ENCODE measurements around the gene BORCS6.

BORCS6 gene

GRCh38 chr17:8154608-8155155 lies 35.3 kb downstream of the BORCS6 start:
- no peak for DNase-seq (ENCODE audit: low read depth)

GRCh38 chr17:8153957-8154607 lies 35.9 kb downstream of the BORCS6 start:
- peak; percentile 88 for DNase-seq (ENCODE audit: low read depth)

GRCh38 chr17:8153525-8153956 lies 36.4 kb downstream of the BORCS6 start:
- DNase-seq (ENCODE audit: low read depth): no peak

- DNase-seq (ENCODE audit: low read depth): no peak
Observed at GRCh38 chr17:8153031-8153451, 36.9 kb downstream of the BORCS6 start.

- DNase-seq (ENCODE audit: low read depth): no peak
Observed at GRCh38 chr17:8152112-8152775, 37.7 kb downstream of the BORCS6 start, which contains the start of gene PER1. Gene PER1, minus strand, starts transcription at chr17:8152404. Its CDS starts 1,698 bp downstream, at chr17:8150706.

- DNase-seq (ENCODE audit: low read depth): no peak
Observed at GRCh38 chr17:8151641-8152111, 38.3 kb downstream of the BORCS6 start.

- peak; percentile 73 for DNase-seq (ENCODE audit: low read depth)
Observed at GRCh38 chr17:8151120-8151640, 38.8 kb downstream of the BORCS6 start.

- no peak for DNase-seq (ENCODE audit: low read depth)
Observed at GRCh38 chr17:8150194-8151119, 39.5 kb downstream of the BORCS6 start.

- no peak for DNase-seq (ENCODE audit: low read depth)
Observed at GRCh38 chr17:8149419-8150193, 40.4 kb downstream of the BORCS6 start.

- DNase-seq (ENCODE audit: low read depth): no peak
Observed at GRCh38 chr17:8148560-8148959, 41.4 kb downstream of the BORCS6 start.

- DNase-seq (ENCODE audit: low read depth): no peak
Observed at GRCh38 chr17:8147805-8148404, 42.1 kb downstream of the BORCS6 start.

- DNase-seq (ENCODE audit: low read depth): no peak
Observed at GRCh38 chr17:8147141-8147804, 42.7 kb downstream of the BORCS6 start.

- DNase-seq (ENCODE audit: low read depth): no peak
Observed at GRCh38 chr17:8146381-8147140, 43.4 kb downstream of the BORCS6 start.

- DNase-seq (ENCODE audit: low read depth): no peak
Observed at GRCh38 chr17:8145811-8146210, 44.2 kb downstream of the BORCS6 start.

GRCh38 chr17:8144401-8145231 lies 45.4 kb downstream of the BORCS6 start:
- DNase-seq (ENCODE audit: low read depth): no peak

- DNase-seq (ENCODE audit: low read depth): no peak
Observed at GRCh38 chr17:8143581-8144400, 46.2 kb downstream of the BORCS6 start.

GRCh38 chr17:8142887-8143580 lies 46.9 kb downstream of the BORCS6 start:
- DNase-seq (ENCODE audit: low read depth): no peak

Data from stimulated activated CD8-positive, alpha-beta memory T cell treated with anti-CD3 and anti-CD28 coated beads, Interleukin-15, amount 100 ng/mL, for 1 hour (primary cell).